DND-41 (cell line): Measurements from ENCODE around the gene WDR59.

Experiments
- CTCF ChIP-seq: IDR thresholded peaks from 2 replicates; pipeline ENCODE4 v1.5.1; 2012; ENCODE audit warnings: borderline replicate concordance, low read length, moderate library complexity, mild to moderate bottlenecking; ENCODE audit not compliant: poor library complexity, severe bottlenecking; ENCODE audit errors: extremely low read depth
- EZH2 ChIP-seq: IDR thresholded peaks from 3 replicates; pipeline ENCODE4 v1.6.1; 2012; ENCODE audit warnings: borderline replicate concordance, low read depth, mild to moderate bottlenecking, moderate library complexity, low read length, inconsistent platforms; ENCODE audit not compliant: severe bottlenecking

- TF ChIP-seq CTCF (no peak), EZH2 (no peak)
Measured at GRCh38 chr16:75022567-75022966, 37.6 kb upstream of the WDR59 start.
